ENCODE results near the gene BRD8. TPM values are rescaled to one million over a fixed set of nuclear protein-coding genes. Genes with fewer than 3 reads are reported as not detected.

Gene BRD8
- polyA plus RNA-seq, 1 of the 3 experiments (the other 2 are of a cell fraction): 46.2 TPM

GRCh38 chr5:138139781-138140090 lies 38.7 kb downstream of the BRD8 start:
- Histone ChIP-seq H3F3A (replicated peaks; ENCODE audit: insufficient read depth) (peaks cover 7% of the 10 kb centered on the region), H3K9ac (no peak overlapping the region), H4K20me1 (ENCODE audit: insufficient read depth) (no peaks in the 10 kb centered on the region), H3K4me2 (peak overlapping the region; percentile 84), H3K4me3 (ENCODE audit: low read depth in 2 of 2, low read length in 1 of 2) (peak overlapping the region; percentile 77 to 80; a peak in 3 of 4 replicates), H3K27me3 (ENCODE audit: insufficient read depth) (no peaks in the 10 kb centered on the region), H3K4me1 (ENCODE audit: control insufficient read depth in 1 of 2, insufficient read depth in 2 of 2, low read depth in 1 of 2, low read length in 1 of 2) (no peaks in the 10 kb centered on the region), H3K36me3 (replicated peaks in 1 of 2; ENCODE audit: control insufficient read depth in 1 of 2, insufficient read depth in 2 of 2, low read length in 1 of 2) (no peaks in the 10 kb centered on the region), H3K79me2 (ENCODE audit: insufficient read depth) (no peaks in the 10 kb centered on the region), H2AFZ (ENCODE audit: low read depth) (peak overlapping the region; percentile 97), H3K9me2 (no peaks in the 10 kb centered on the region), H3K9me3 (no peaks in the 10 kb centered on the region), H3K27ac (ENCODE audit: low read depth in 2 of 2, low read length in 1 of 2) (peak overlapping the region in 1 of 2 experiments; percentile 12; a peak in 1 of 4 replicates)
- ChIA-PET POLR2A (interaction anchor here (0.9 kb wide), 1 partner anchor 9 kb away, joined by 3 read pairs; no protein-coding TSS in a partner anchor), CTCF (interaction anchor here (0.6 to 2.0 kb wide), 8 partner anchors 10 to 361 kb away, joined by 3 to 14 read pairs (median 4); no protein-coding TSS in a partner anchor)
- WGBS (ENCODE audit: low lambda C conversion rate): 39% methylated on average over 3 of the region's 3 CpGs
- DNase-seq: no peak
- TF ChIP-seq FOXJ3 (CRISPR knock-in tag; IDR thresholded peaks at IDR 0.05) (no peak), SIN3A (IDR thresholded peaks at IDR 0.05; ENCODE audit: borderline replicate concordance, low read depth, low read length) (no peak), EP300 (IDR thresholded peaks at IDR 0.05; ENCODE audit: borderline replicate concordance in 1 of 2, low read depth in 1 of 2, low read length in 1 of 2) (no peak), MXI1 (IDR thresholded peaks at IDR 0.05; ENCODE audit: low read depth, low read length) (no peak), SMC3 (IDR thresholded peaks at IDR 0.05; ENCODE audit: low read depth, low read length) (no peak), TAF1 (IDR thresholded peaks at IDR 0.05; ENCODE audit: borderline replicate concordance, low read depth, low read length) (no peak), USF1 (IDR thresholded peaks at IDR 0.05; ENCODE audit: borderline replicate concordance, low read depth) (no peak), IRF3 (IDR thresholded peaks at IDR 0.05; ENCODE audit: low read depth, low read length) (no peak), EZH2phosphoT487 (IDR thresholded peaks at IDR 0.05; ENCODE audit: borderline replicate concordance, low read depth) (no peak), CHD2 (IDR thresholded peaks at IDR 0.05; ENCODE audit: low read length, partially characterized antibody) (no peak)

- peak within 1 kb of the TSS; percentile 38; the same call in 1 of the 2 replicates for H3K9ac ChIP-seq
- DNase-seq: peak; percentile 88
- peak within 1 kb of the TSS; percentile 84 for H3K4me2 ChIP-seq
- peak within 1 kb of the TSS in 1 of 2 experiments; percentile 12; a peak in 1 of 4 replicates for H3K27ac ChIP-seq (ENCODE audit: low read depth in 2 of 2, low read length in 1 of 2)
- no peaks in the 10 kb centered on the region for H3K9me3 ChIP-seq
- peak within 1 kb of the TSS; percentile 77 to 80 for H3K4me3 ChIP-seq (ENCODE audit: low read depth in 2 of 2, low read length in 1 of 2)
- WGBS (ENCODE audit: low lambda C conversion rate): 6% methylated on average over 26 of the region's 31 CpGs
- peak within 1 kb of the TSS; percentile 97 for H2AFZ ChIP-seq (ENCODE audit: low read depth)
- H3K4me1 ChIP-seq (ENCODE audit: control insufficient read depth in 1 of 2, insufficient read depth in 2 of 2, low read depth in 1 of 2, low read length in 1 of 2): no peaks in the 10 kb centered on the region
- H3K9me2 ChIP-seq: no peaks in the 10 kb centered on the region
- CTCF ChIA-PET: interaction anchor here (0.6 to 2.0 kb wide), 8 partner anchors 11 to 360 kb away, joined by 3 to 14 read pairs (median 4); no protein-coding TSS in a partner anchor
- H3K79me2 ChIP-seq (ENCODE audit: insufficient read depth): no peaks in the 10 kb centered on the region
- no peaks in the 10 kb centered on the region for H3K27me3 ChIP-seq (ENCODE audit: insufficient read depth)
- H4K20me1 ChIP-seq (ENCODE audit: insufficient read depth): no peaks in the 10 kb centered on the region
- H3K36me3 ChIP-seq (replicated peaks in 1 of 2; ENCODE audit: control insufficient read depth in 1 of 2, insufficient read depth in 2 of 2, low read length in 1 of 2): no peaks in the 10 kb centered on the region
- POLR2A ChIA-PET: interaction anchor here (0.9 kb wide), 1 partner anchor 9 kb away, joined by 3 read pairs; no protein-coding TSS in a partner anchor
- peaks cover 7% of the 10 kb centered on the region for H3F3A ChIP-seq (replicated peaks; ENCODE audit: insufficient read depth)
- no peak for TF ChIP-seq RFX5 (IDR thresholded peaks at IDR 0.05; ENCODE audit: low read length)
- no peak for TF ChIP-seq GABPA (IDR thresholded peaks at IDR 0.05; ENCODE audit: low read depth)
- TF ChIP-seq NRF1 (IDR thresholded peaks at IDR 0.05; ENCODE audit: low read depth, low read length): no peak
- 0 out of 2 replicates have a peak, but pooled peaks have one; percentile 28 for TF ChIP-seq TAF1 (IDR thresholded peaks at IDR 0.05; ENCODE audit: borderline replicate concordance, low read depth, low read length)
- TF ChIP-seq RCOR1 (IDR thresholded peaks at IDR 0.05; ENCODE audit: low read length): no peak
- TF ChIP-seq CHD2 (IDR thresholded peaks at IDR 0.05; ENCODE audit: low read length, partially characterized antibody): peak; percentile 43
- TF ChIP-seq POLR2AphosphoS5 (IDR thresholded peaks at IDR 0.05; ENCODE audit: low read depth, low read length): peak; percentile 37; the same call in 1 of the 2 replicates
- TF ChIP-seq MXI1 (IDR thresholded peaks at IDR 0.05; ENCODE audit: low read depth, low read length): peak; percentile 82; the same call in 1 of the 2 replicates
- peak; percentile 18; the same call in 1 of the 2 replicates for TF ChIP-seq REST (IDR thresholded peaks at IDR 0.05; ENCODE audit: low read depth, low read length)
- TF ChIP-seq ELF1 (IDR thresholded peaks at IDR 0.05): 0 out of 2 replicates have a peak, but pooled peaks have one; percentile 12
- 0 out of 2 replicates have a peak, but pooled peaks have one; percentile 17 for TF ChIP-seq MAX (IDR thresholded peaks at IDR 0.05; ENCODE audit: low read depth)
Measured at GRCh38 chr5:138138949-138139780, 39.3 kb downstream of the BRD8 start, which contains the start of gene NME5. NME5 (minus strand) TSS chr5:138139428; CDS start chr5:138138780, 648 bp downstream.
